DMS53 treated with DMSO at 0.1 percent for 48 hours (cell line): ENCODE results near the gene EFHB.
"Not testable (repeated sequence)": the region's sequence is repeated elsewhere in the genome, so short reads cannot be mapped to it uniquely, and the experiment has no call there.

Experiments used
- DNase-seq: peaks from one replicate; lab custom pipeline; 2025; ENCODE audit not compliant: unreplicated experiment; lab: John Stamatoyannopoulos, UW

Gene EFHB

GRCh38 chr3:19931180-19931692 lies 2.8 kb downstream of the EFHB start:
- DNase-seq: no peak

- DNase-seq: no peak
Observed at GRCh38 chr3:19920401-19921080, 13.5 kb downstream of the EFHB start.

GRCh38 chr3:19917167-19917566 lies 16.9 kb downstream of the EFHB start:
- DNase-seq: no peak

GRCh38 chr3:19911452-19911851 lies 22.6 kb downstream of the EFHB start:
- DNase-seq: no peak

GRCh38 chr3:19907523-19907922 lies 26.5 kb downstream of the EFHB start:
- no peak for DNase-seq

GRCh38 chr3:19903649-19904048 lies 30.4 kb downstream of the EFHB start:
- DNase-seq: no peak

GRCh38 chr3:19901918-19902317 lies 32.1 kb downstream of the EFHB start:
- DNase-seq: no peak

- DNase-seq: no peak
Observed at GRCh38 chr3:19901337-19901736, 32.7 kb downstream of the EFHB start.

GRCh38 chr3:19899833-19900232 lies 34.2 kb downstream of the EFHB start:
- not testable (repeated sequence) for DNase-seq

- no peak for DNase-seq
Observed at GRCh38 chr3:19899264-19899663, 34.8 kb downstream of the EFHB start.

GRCh38 chr3:19898721-19899120 lies 35.3 kb downstream of the EFHB start:
- no peak for DNase-seq

- DNase-seq: no peak
Observed at GRCh38 chr3:19891740-19892139, 42.3 kb downstream of the EFHB start.

- no peak for DNase-seq
Observed at GRCh38 chr3:19888428-19889152, 45.4 kb downstream of the EFHB start.

GRCh38 chr3:19887122-19887521 lies 46.9 kb downstream of the EFHB start:
- not testable (repeated sequence) for DNase-seq

- DNase-seq: no peak
Observed at GRCh38 chr3:19886404-19886803, 47.6 kb downstream of the EFHB start.

- no peak for DNase-seq
Observed at GRCh38 chr3:19885468-19885867, 48.5 kb downstream of the EFHB start.

GRCh38 chr3:19881852-19882251 lies 52.2 kb downstream of the EFHB start:
- DNase-seq: no peak

GRCh38 chr3:19881036-19881435 lies 53.0 kb downstream of the EFHB start:
- no peak for DNase-seq

GRCh38 chr3:19877656-19878055 lies 56.4 kb downstream of the EFHB start:
- DNase-seq: no peak

- DNase-seq: peak; percentile 13
Observed at GRCh38 chr3:19866751-19867347, 67.2 kb downstream of the EFHB start.

- DNase-seq: not testable (repeated sequence)
Observed at GRCh38 chr3:19855318-19855717, 78.7 kb downstream of the EFHB start.

GRCh38 chr3:19846609-19847008 lies 87.4 kb downstream of the EFHB start:
- DNase-seq: not testable (repeated sequence)
